Measurements from ENCODE around the gene NRM.

Gene NRM, protein sequence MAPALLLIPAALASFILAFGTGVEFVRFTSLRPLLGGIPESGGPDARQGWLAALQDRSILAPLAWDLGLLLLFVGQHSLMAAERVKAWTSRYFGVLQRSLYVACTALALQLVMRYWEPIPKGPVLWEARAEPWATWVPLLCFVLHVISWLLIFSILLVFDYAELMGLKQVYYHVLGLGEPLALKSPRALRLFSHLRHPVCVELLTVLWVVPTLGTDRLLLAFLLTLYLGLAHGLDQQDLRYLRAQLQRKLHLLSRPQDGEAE

DNA sequence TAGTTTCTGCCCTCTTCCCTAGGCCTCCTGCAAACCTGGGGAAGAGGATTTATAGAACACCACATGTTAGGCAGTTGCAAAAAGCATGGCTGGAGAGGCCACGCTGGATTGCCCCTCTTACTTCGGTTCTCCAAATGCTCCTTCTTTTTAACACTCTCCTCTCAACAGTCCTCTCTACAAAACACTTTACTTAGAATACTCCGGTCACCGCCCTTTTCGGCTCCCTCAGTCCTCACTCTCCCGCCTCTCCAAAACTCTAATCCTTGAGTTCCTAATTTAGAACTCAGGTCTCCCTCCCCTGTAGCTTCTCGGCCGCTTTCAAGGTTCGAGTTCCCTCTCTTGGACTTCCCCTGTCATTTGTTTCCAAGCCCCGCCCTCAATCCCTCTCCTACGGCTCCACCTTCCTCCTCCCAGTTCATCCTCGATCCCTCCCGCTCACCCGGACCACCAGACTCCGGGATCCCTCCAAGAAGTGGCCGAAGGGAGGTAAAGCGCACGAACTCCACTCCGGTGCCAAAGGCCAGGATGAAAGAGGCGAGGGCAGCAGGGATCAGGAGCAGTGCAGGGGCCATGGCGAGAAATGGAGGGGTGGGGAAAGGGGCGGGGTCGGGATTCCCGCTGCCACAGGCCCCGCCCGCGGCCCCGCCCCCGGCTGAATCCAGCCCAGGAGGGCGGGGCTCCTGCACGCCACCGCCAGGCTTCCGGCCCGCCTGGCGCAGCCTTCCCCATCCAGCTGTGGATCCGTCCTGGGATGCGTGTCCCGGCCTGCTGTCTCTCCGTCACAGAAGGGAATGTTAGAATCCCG lies at the start of gene NRM:
Gene NRM, minus strand, starts transcription at position 582 of the 805 bp plus-strand sequence. Its CDS starts 10 bp downstream, at position 572.
- peak within 1 kb of the TSS; percentile 94 for H3K27ac ChIP-seq (ENCODE audit: low read depth, low read length)
- peak within 1 kb of the TSS; percentile 84 for H3K4me3 ChIP-seq (ENCODE audit: low read depth, low read length)
- no peaks in the 10 kb centered on the region for H3K27me3 ChIP-seq (ENCODE audit: control insufficient read depth, insufficient read depth, low read length)
- no peaks in the 10 kb centered on the region; the same call in 1 of the 2 replicates for H3K36me3 ChIP-seq (ENCODE audit: control insufficient read depth, insufficient read depth, low read length)
- no peaks in the 10 kb centered on the region for H3K9me3 ChIP-seq (ENCODE audit: control insufficient read depth, insufficient read depth, low read length)
- H3K9ac ChIP-seq (ENCODE audit: low read depth, low read length): peak within 1 kb of the TSS; percentile 27; the same call in 1 of the 2 replicates
- peaks cover 23% of the 10 kb centered on the region for H3K4me1 ChIP-seq (ENCODE audit: control insufficient read depth, insufficient read depth, low read length)

DNA sequence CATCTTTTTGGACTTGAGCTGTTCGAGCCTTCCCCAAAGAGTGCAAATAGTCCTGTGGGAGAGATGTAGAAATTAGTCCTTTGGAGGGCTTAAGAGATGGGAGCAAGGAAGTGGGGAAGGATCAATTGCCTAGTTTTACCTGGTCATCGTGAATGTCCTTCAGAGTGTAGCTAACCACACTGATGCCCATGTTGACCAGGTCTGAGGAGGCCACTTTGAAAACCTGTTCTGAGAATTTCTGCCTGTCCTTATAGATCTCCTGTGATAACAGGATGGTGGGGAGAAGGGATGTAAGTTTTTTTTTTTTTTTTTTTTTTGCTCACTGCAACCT lies 49.7 kb upstream of the NRM start:
- peaks cover 3% of the 10 kb centered on the region; the same call in 1 of the 2 replicates for H3K27me3 ChIP-seq (ENCODE audit: control insufficient read depth, insufficient read depth, low read length)
- H3K4me3 ChIP-seq (ENCODE audit: low read depth, low read length): no peak overlapping the region
- no peaks in the 10 kb centered on the region for H3K9me3 ChIP-seq (ENCODE audit: control insufficient read depth, insufficient read depth, low read length)
- peaks cover 6% of the 10 kb centered on the region; the same call in 1 of the 2 replicates for H3K4me1 ChIP-seq (ENCODE audit: control insufficient read depth, insufficient read depth, low read length)
- H3K27ac ChIP-seq (ENCODE audit: low read depth, low read length): no peak overlapping the region
- H3K36me3 ChIP-seq (ENCODE audit: control insufficient read depth, insufficient read depth, low read length): peaks cover 52% of the 10 kb centered on the region
- H3K9ac ChIP-seq (ENCODE audit: low read depth, low read length): no peak overlapping the region

DNA sequence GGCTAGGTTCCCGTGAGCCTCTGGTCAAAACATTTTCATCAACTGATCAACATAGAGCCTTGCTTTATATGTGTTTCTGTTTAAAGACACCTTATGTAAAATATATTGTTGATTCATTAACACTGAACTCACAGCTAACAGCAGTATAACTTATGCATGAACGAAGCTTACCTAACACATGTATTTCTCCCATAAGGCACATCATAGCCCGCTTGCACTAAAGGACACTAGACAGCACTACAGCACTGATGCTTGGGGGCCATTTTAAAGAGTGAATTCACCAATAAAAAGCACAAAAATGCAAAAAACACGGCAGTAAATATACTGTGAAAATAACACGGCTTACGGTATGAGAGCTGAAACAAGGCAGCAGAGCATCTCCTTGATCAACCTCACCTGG lies 47.7 kb upstream of the NRM start:
- H3K4me1 ChIP-seq (ENCODE audit: control insufficient read depth, insufficient read depth, low read length): peaks cover 6% of the 10 kb centered on the region; the same call in 1 of the 2 replicates
- no peak overlapping the region for H3K27ac ChIP-seq (ENCODE audit: low read depth, low read length)
- peaks cover 69% of the 10 kb centered on the region for H3K36me3 ChIP-seq (ENCODE audit: control insufficient read depth, insufficient read depth, low read length)
- no peak overlapping the region for H3K9ac ChIP-seq (ENCODE audit: low read depth, low read length)
- no peaks in the 10 kb centered on the region for H3K9me3 ChIP-seq (ENCODE audit: control insufficient read depth, insufficient read depth, low read length)
- H3K4me3 ChIP-seq (ENCODE audit: low read depth, low read length): no peak overlapping the region
- no peaks in the 10 kb centered on the region for H3K27me3 ChIP-seq (ENCODE audit: control insufficient read depth, insufficient read depth, low read length)

DNA sequence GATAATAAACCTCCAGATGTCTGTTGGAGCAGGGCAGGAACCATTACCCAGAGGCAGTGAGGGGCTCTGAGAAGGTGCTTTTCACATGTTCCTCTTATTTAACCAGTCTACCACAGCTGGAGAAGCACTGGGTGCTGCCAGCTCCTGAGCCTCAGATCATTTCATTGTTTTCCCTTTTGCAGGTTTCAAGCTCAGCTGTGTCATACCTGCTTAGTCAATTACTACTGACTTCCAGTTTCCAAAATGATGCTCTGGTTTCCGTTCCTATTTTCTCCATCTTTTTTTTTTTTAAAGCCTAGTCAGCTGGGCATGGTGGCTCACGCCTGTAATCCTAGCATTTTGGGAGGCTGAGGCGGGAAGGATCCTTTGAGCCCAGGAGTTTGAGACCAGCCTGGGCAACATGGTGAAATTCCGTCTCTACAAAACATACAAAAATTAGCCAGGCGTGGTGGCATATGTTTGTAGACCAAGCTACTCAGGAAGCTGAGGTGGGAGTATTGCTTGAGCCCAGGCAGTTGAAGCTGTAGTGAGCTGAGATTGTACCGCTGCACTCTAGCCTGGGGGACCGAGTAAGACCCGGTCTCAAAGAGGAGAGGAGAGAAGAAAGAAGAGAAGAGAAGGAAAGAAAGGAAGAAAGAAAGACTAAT lies 45.0 kb upstream of the NRM start:
- Histone ChIP-seq H3K27ac (ENCODE audit: low read depth, low read length) (no peak overlapping the region), H3K27me3 (ENCODE audit: control insufficient read depth, insufficient read depth, low read length) (no peaks in the 10 kb centered on the region), H3K4me1 (ENCODE audit: control insufficient read depth, insufficient read depth, low read length) (no peaks in the 10 kb centered on the region), H3K4me3 (ENCODE audit: low read depth, low read length) (no peak overlapping the region), H3K9ac (ENCODE audit: low read depth, low read length) (no peak overlapping the region), H3K36me3 (ENCODE audit: control insufficient read depth, insufficient read depth, low read length) (peaks cover 82% of the 10 kb centered on the region), H3K9me3 (ENCODE audit: control insufficient read depth, insufficient read depth, low read length) (no peaks in the 10 kb centered on the region)

DNA sequence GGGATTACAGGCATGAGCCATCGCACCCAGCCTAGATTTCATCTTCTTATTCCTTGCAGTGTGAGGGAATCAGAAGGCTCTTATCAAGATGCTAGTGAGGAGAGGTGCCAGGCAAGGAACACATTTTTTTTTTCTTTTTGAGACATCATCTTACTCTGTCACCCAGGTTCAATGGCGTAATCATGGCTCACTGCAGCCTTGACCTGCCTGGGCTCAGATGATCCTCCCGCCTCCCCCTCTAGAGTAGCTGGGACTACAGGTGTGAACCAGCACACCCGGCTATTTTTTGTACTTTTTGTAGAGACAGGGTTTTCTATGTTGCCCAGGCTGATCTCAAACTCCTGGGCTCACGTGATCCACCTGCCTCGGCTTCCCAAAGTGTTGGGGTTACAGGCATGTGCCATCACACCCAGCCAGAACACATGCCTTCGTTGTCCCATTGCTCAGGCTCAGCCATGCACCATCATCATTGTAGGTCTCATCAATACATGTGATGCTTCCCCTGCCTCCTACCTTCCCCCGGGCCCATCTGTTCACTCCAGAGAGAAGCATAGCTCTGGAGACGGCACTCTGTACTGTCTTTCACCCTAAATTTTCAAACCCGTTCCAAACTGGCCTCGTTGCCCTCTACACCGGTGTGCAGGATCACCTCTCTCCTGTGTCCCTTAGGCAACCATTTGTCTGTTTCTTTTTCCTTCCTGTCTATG lies 41.6 kb upstream of the NRM start:
- Histone ChIP-seq H3K9ac (ENCODE audit: low read depth, low read length) (no peak overlapping the region), H3K36me3 (ENCODE audit: control insufficient read depth, insufficient read depth, low read length) (peaks cover 79% of the 10 kb centered on the region), H3K9me3 (ENCODE audit: control insufficient read depth, insufficient read depth, low read length) (no peaks in the 10 kb centered on the region), H3K27me3 (ENCODE audit: control insufficient read depth, insufficient read depth, low read length) (no peaks in the 10 kb centered on the region), H3K4me3 (ENCODE audit: low read depth, low read length) (no peak overlapping the region), H3K4me1 (ENCODE audit: control insufficient read depth, insufficient read depth, low read length) (peaks cover 2% of the 10 kb centered on the region; the same call in 1 of the 2 replicates), H3K27ac (ENCODE audit: low read depth, low read length) (no peak overlapping the region)

DNA sequence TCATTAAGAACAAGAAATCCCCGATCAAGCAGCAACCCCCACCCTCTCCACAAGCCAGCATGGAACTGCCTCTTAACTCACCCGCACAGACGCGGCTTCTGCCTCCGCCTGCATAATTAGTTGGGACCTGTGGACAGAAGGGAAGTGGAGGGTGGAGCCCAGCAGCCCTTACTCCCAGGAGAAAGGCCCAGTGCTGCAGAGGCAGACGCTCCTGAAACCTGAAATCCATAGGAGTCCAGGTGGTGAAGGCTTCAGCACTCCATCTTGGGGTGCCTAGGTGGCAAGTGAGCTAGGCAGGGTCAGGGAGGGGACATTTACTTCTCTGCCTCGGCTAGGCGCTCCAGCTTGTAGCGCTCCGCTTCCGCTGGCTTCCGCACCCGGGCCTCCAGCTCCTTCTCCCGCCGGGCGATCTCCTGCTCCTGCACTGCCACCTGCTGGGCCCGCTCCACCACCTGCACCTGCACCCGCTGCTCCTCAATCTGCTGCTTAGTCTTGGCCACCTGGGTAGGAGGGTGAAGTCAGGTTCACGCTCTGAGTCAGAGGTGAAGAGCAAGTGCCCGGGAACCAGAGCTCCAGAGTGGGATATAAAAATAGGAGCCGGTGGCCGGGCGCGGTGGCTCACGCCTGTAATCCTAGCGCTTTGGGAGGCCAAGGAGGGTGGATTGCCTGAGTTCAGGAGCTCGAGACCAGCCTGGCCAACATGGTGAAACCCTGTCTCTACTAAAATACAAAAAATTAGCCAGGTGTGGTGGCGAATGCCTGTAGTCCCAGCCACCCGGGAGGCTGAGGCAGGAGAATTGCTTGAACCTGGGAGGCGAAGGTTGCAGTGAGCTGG lies 40.0 kb upstream of the NRM start:
- no peak overlapping the region for H3K4me3 ChIP-seq (ENCODE audit: low read depth, low read length)

DNA sequence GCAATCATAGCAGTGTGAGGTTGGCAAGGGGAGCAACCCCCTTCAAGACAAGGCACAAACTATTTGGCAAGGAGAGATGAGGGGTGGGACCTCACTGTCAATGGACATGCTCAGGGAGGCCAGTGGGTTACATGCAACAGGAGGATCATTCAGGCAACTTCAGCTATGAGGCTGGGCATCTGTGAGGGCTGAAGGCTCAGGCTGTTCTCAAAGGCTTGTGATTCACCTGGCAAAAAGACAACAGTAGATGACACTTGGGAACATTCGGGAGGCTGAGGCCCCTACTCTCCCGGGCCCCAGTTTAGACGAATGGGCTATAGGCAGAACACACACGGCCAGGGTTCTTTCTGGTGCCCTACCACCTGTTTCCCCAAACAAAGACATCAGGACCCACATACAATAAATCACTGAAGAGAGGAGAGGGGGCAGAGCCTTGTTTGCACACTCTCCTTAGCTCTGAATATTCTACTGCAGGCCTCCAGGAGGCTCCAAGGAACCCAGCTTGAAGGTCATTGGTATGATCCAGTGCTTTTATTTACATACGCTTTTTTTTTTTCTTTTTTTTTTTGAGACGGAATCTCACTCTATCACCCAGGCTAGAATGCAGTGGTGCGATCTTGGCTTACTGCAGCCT lies 37.3 kb upstream of the NRM start:
- Histone ChIP-seq H3K4me3 (ENCODE audit: low read depth, low read length) (no peak overlapping the region), H3K27me3 (ENCODE audit: control insufficient read depth, insufficient read depth, low read length) (no peaks in the 10 kb centered on the region), H3K36me3 (ENCODE audit: control insufficient read depth, insufficient read depth, low read length) (peaks cover 76% of the 10 kb centered on the region), H3K27ac (ENCODE audit: low read depth, low read length) (peak overlapping the region; percentile 27), H3K9ac (ENCODE audit: low read depth, low read length) (no peak overlapping the region), H3K4me1 (ENCODE audit: control insufficient read depth, insufficient read depth, low read length) (peaks cover 2% of the 10 kb centered on the region; the same call in 1 of the 2 replicates), H3K9me3 (ENCODE audit: control insufficient read depth, insufficient read depth, low read length) (no peaks in the 10 kb centered on the region)

More for the DNA sequence above, 40.0 kb upstream of the NRM start:
- peak overlapping the region; percentile 55 for H3K27ac ChIP-seq (ENCODE audit: low read depth, low read length)
- peaks cover 2% of the 10 kb centered on the region; the same call in 1 of the 2 replicates for H3K4me1 ChIP-seq (ENCODE audit: control insufficient read depth, insufficient read depth, low read length)
- H3K36me3 ChIP-seq (ENCODE audit: control insufficient read depth, insufficient read depth, low read length): peaks cover 72% of the 10 kb centered on the region
- no peak overlapping the region for H3K9ac ChIP-seq (ENCODE audit: low read depth, low read length)
- no peaks in the 10 kb centered on the region for H3K9me3 ChIP-seq (ENCODE audit: control insufficient read depth, insufficient read depth, low read length)
- H3K27me3 ChIP-seq (ENCODE audit: control insufficient read depth, insufficient read depth, low read length): no peaks in the 10 kb centered on the region

DNA sequence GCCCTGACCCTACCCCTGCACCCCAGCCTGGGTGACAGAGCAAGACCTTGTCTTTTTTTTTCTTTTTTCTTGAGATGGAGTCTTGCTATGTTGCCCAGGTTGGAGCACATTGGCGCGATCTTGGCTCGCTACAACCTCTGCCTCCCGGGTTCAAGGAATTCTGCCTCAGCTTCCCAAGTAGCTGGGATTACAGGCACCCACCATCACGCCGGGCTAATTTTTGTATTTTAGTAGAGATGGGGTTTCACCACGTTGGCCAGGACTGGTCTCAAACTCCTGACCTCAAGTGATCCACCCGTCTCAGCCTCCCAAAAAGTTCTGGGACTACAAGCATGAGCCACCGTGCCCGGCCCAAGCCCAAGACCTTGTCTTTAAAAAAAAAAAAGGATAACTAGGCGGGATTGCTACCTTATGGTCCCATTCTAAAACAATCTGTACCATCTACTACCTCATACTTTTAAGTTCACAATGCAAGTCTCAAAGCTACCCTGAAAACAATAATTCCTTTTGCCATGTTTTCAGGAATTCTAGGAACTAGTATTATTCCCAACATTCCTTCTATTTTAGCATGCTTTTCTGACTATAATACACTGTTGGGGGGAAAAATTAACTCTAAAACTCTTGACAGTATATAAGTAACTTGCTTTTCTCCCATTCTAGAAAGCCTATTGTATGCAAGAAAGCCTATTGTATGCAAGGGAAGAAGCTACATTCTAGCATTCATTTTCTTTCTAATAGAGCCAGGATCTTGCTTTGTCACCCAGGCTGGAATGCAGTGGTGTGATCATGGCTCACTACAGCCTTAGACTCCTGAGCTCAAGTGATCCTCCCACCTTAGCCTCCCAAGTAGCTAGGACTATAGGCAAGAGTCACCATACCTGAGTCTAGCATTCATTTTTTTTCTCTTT lies 36.0 kb upstream of the NRM start:
- no peak overlapping the region for H3K4me3 ChIP-seq (ENCODE audit: low read depth, low read length)
- peak overlapping the region; percentile 33 for H3K27ac ChIP-seq (ENCODE audit: low read depth, low read length)
- H3K9ac ChIP-seq (ENCODE audit: low read depth, low read length): no peak overlapping the region

More for the DNA sequence above, 36.0 kb upstream of the NRM start:
- peaks cover 2% of the 10 kb centered on the region; the same call in 1 of the 2 replicates for H3K4me1 ChIP-seq (ENCODE audit: control insufficient read depth, insufficient read depth, low read length)
- H3K36me3 ChIP-seq (ENCODE audit: control insufficient read depth, insufficient read depth, low read length): peaks cover 76% of the 10 kb centered on the region
- H3K27me3 ChIP-seq (ENCODE audit: control insufficient read depth, insufficient read depth, low read length): no peaks in the 10 kb centered on the region
- no peaks in the 10 kb centered on the region for H3K9me3 ChIP-seq (ENCODE audit: control insufficient read depth, insufficient read depth, low read length)
